GM12801 (cell line): Measurements from ENCODE around the gene VPS37B.

Experiments used
- CTCF ChIP-seq: IDR thresholded peaks from one replicate; pipeline ENCODE4 v1.5.1; 2011; ENCODE audit warnings: control low read depth; ENCODE audit not compliant: insufficient read length; ENCODE audit errors: extremely low read depth

The VPS37B gene

GRCh38 chr12:122935318-122935717 is 39.4 kb upstream of the VPS37B start:
- TF ChIP-seq CTCF, result no peak

- TF ChIP-seq CTCF, result no peak
These were observed 38.8 kb upstream of the VPS37B start for GRCh38 chr12:122934722-122935121.

GRCh38 chr12:122932207-122932606 is 36.3 kb upstream of the VPS37B start:
- no peak for TF ChIP-seq CTCF

- TF ChIP-seq CTCF, result no peak
These were observed 33.9 kb upstream of the VPS37B start for GRCh38 chr12:122929812-122930211.

- TF ChIP-seq CTCF, result no peak
These were observed 33.2 kb upstream of the VPS37B start for GRCh38 chr12:122929148-122929538.

- TF ChIP-seq CTCF, result no peak
These were observed 32.7 kb upstream of the VPS37B start for GRCh38 chr12:122928404-122929147.

- TF ChIP-seq CTCF, result no peak
These were observed 32.0 kb upstream of the VPS37B start for GRCh38 chr12:122927756-122928403.
